ENCODE results near the gene DENND2C.

GRCh38 chr1:114712977-114713376, 43.1 kb upstream of the DENND2C start:
- TF ChIP-seq, protein P1, sequence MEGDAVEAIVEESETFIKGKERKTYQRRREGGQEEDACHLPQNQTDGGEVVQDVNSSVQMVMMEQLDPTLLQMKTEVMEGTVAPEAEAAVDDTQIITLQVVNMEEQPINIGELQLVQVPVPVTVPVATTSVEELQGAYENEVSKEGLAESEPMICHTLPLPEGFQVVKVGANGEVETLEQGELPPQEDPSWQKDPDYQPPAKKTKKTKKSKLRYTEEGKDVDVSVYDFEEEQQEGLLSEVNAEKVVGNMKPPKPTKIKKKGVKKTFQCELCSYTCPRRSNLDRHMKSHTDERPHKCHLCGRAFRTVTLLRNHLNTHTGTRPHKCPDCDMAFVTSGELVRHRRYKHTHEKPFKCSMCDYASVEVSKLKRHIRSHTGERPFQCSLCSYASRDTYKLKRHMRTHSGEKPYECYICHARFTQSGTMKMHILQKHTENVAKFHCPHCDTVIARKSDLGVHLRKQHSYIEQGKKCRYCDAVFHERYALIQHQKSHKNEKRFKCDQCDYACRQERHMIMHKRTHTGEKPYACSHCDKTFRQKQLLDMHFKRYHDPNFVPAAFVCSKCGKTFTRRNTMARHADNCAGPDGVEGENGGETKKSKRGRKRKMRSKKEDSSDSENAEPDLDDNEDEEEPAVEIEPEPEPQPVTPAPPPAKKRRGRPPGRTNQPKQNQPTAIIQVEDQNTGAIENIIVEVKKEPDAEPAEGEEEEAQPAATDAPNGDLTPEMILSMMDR (IDR thresholded peaks at IDR 0.05) = no peak
- no peak for TF ChIP-seq EZH2 (IDR thresholded peaks at IDR 0.05)

Measured in neural progenitor cell (in vitro differentiated cells).